GM20431 (cell line): ENCODE data around the gene CCND1.

Experiments used
- in situ Hi-C: fragments of 300-500 bp; cut with MseI, MboI; formaldehyde crosslinking; loops from one replicate; pipeline ENCODE4 v1.15.0; 2020; ENCODE audit warnings: low sequenced_read_pairs; ENCODE audit not compliant: unreplicated experiment

Gene CCND1

DNA sequence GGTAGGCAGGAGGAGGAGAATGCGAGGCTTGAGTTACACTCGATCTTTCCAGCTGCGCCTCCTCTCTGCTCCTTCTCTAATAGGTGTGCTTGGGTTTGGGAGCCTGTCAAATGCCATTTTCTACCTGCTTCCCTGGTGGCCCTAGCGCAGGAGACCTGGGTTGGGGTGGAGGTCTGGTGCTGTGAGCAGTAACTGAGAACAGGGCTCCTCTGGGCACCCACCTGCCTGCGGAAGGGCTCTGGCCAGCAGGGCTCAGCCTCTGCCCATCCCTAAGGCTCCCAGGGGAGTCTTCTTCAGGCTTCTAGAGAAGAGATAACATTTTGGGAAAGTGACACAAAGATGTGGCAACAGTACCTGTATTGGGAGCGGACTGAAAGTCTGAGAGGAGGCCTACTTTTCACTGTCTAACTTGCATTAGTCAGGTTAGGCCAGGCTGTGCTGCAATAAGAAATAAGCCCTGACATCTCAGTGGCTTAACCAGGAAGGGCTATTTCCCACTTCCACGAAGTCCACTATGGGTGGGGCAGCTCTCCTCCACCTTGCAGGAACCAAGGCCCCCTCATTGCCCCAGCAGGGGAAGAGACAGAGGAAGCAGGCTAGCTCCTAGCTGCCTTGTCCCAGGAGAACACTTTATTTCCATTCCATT, 41.8 kb downstream of the CCND1 start:
- in situ Hi-C loops = loop anchor here (10.0 to 25.0 kb wide), 2 partner anchors 212 to 504 kb away; no protein-coding TSS in a partner anchor

DNA sequence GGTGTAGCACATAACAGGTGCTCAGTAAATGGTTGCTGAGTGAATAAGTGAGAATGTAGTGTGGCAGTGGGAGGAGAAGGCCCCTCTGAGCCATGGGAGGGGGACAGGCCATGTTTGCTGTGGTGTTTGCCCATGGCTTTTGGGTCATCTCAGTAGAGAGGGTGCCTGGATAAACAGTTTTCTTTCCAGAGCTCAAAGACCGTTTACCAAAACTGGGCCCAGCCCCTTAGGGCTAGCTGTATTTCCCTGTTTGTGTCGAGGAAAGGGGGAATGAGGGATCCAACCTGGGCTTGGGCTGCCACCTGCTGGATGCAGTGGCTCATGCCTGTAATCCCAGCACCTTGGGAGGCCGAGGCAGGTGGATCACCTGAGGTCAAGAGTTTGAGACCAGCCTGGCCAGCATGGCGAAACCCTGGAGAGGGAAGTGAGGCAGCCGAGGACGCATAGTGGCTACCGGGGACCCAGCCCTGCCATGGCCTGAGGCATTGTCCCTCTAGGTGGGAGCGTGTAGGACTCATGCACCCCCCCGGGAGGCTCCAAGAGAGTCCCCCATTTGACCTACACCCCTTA, 42.9 kb downstream of the CCND1 start:
- in situ Hi-C loops = loop anchor here (10.0 to 25.0 kb wide), 2 partner anchors 211 to 503 kb away; no protein-coding TSS in a partner anchor

DNA sequence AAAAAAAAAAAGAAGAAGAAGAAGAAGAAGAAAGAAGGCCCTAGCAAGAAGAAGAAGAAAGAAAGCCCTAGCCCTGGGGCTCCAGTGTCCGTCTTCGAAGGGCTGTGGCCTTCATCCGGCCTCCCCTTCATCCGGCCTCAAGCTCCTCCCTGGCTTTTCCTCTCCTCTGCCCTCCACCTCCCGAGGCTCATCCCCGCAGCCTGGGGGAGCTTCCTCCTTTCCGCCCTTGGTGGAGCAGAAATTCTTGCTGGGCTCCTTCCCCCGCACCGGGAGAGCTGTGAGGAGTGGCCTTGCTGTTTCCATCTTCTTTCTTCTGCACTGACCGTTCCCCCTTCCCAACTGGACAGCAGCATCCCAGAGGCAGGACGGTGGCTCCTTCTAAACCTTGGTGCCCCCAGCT, 43.7 kb downstream of the CCND1 start:
- in situ Hi-C loops = loop anchor here (10.0 to 25.0 kb wide), 2 partner anchors 210 to 503 kb away; no protein-coding TSS in a partner anchor

DNA sequence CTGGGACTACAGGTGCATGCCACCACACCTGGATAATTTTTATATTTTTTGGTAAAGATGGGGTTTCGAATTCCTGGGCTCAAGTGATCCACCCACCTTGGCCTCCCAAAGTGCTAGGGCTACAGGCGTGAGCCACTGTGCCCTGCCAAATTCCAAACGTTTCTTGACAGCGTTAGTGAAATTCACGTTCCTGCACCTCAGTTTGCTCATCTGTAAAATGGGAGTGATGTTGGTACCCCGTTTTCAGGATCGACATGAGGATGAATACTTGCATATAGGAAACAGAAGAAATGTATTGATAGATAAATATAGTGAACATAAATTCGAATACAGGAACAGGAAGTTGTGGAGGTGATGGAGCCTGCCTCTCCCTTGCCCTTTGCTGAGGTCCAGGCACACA, 44.4 kb downstream of the CCND1 start:
- in situ Hi-C loops = loop anchor here (10.0 to 25.0 kb wide), 2 partner anchors 209 to 502 kb away; no protein-coding TSS in a partner anchor

DNA sequence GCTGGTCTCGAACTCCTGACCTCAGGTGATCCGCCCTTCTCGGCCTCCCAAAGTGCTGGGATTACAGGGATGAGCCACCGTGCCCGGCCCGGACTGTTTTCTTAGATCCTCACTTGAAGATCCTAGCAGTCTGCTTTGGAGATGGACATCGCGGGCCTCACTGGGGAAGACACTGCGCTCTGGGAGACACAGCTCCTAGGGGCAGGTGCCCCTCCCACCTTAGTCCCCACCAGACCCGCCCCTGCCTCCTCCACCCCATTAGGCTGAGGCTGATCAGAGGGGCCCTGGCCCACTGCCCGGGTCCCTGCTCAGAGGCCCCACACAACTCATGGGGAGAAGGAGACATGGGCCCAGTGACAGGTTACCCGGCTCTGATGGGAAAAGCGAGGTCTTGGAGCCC, 45.5 kb downstream of the CCND1 start:
- in situ Hi-C loops = loop anchor here (10.0 to 25.0 kb wide), 2 partner anchors 208 to 501 kb away; no protein-coding TSS in a partner anchor

GRCh38 chr11:69686856-69687255, 45.9 kb downstream of the CCND1 start:
- in situ Hi-C loops = loop anchor here (10.0 to 25.0 kb wide), 2 partner anchors 208 to 500 kb away; no protein-coding TSS in a partner anchor

DNA sequence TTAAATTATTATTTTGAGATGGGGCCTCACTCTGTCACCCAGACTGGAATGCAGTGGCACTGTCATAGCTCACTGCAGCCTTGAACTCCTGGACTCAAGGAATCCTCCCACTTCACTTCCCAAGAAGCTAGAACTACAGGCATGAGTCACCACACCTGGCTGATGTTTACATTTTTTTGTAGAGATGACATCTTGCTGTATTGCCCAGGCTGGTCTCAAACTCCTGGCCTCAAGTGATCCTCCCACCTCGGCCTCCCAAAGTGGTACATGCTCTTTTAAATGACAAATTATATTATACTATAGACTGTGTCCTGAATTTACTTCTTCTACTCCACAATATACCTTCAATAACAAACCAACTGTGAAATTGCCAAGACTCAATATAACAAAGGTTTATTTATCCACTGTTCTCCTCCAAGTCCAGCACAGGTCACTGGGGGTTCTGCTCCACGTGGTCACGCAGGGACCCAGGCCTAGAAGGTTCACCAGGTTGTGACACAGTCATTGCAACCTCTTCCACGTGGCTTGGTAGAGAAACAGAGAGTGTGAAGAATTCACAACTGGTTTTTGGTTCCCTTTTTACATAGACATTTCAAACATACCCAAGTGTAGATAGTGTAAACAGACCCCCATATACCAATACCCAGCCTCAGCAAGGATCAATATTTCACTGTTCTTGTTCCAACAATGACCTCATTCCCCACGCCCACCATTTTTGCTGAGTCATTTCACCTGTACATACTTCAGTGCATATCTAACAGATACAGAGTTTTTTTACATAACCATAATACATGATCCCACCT, 47.2 kb downstream of the CCND1 start:
- in situ Hi-C loops = loop anchor here (10.0 to 25.0 kb wide), 2 partner anchors 207 to 499 kb away; no protein-coding TSS in a partner anchor

GRCh38 chr11:69689484-69690319, 48.7 kb downstream of the CCND1 start:
- in situ Hi-C loops = loop anchor here (10.0 to 25.0 kb wide), 2 partner anchors 205 to 498 kb away; no protein-coding TSS in a partner anchor

DNA sequence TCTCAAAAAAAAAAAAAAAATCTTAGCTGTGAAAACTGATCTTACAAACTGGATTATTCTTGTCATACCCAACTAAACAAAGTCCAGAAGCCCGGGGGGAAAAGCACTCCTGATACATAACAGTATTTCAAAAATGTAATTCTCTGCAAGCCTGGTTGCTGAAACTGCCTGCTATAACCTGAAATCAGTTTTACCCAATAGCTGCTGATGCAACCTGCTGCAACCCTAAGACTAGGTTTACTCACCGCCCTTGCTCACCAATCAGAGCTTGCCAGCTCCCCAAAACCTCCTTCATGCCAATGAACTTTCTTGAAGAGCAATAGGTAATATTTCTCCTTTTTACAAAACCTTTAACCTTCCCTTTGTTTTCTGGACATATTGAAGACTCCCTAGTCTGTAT, 50.5 kb downstream of the CCND1 start:
- in situ Hi-C loops = loop anchor here (25.0 kb wide), 1 partner anchor 496 kb away; no protein-coding TSS in a partner anchor

- in situ Hi-C loops = loop anchor here (25.0 kb wide), 1 partner anchor 495 kb away; no protein-coding TSS in a partner anchor
These were observed 51.5 kb downstream of the CCND1 start for GRCh38 chr11:69692422-69692821.

DNA sequence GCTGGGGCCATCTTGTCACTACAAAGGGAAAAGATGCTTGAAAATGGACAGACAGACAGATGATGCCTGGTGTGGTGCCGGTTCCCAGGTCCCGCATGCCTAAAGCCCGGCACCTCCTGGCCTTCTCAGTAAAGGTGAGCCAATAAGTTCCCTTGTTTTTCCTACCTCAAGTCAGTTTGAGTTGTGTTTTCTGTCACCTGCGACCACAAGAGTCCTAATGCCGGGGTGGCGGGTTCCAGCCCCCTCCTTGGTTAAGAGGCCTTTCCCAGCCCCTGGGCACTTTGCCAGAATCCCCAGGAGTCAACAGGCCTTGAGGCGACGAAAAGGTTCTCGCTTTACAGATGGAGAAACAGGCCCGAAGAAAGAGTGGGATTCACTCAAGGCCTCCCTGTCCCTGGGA, 53.8 kb downstream of the CCND1 start:
- in situ Hi-C loops = loop anchor here (25.0 kb wide), 1 partner anchor 493 kb away; no protein-coding TSS in a partner anchor

DNA sequence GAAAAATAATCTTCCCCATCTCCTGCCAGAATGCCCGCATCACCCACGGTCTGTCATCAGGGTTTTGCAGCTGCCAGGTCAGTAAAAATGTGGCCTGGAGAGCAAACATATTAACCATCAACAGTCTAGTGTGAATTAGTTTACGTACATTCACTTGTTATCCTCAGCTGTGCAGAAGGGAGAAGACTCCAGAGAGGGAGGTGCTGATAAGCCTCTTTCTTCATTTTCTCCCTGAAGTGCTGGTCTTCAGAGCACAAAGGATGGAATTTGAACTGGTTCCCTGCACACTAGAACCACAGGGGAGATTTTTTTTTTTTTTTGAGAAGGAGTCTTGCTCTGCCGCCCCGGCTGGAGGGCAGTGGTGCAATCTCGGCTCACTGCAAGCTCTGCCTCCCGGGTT, 54.6 kb downstream of the CCND1 start:
- in situ Hi-C loops = loop anchor here (25.0 kb wide), 1 partner anchor 492 kb away; no protein-coding TSS in a partner anchor

- in situ Hi-C loops = loop anchor here (25.0 kb wide), 1 partner anchor 491 kb away; no protein-coding TSS in a partner anchor
These were observed 55.0 kb downstream of the CCND1 start for GRCh38 chr11:69695995-69696394.

GRCh38 chr11:69696749-69697468, 56.0 kb downstream of the CCND1 start:
- in situ Hi-C loops = loop anchor here (25.0 kb wide), 1 partner anchor 490 kb away; no protein-coding TSS in a partner anchor

DNA sequence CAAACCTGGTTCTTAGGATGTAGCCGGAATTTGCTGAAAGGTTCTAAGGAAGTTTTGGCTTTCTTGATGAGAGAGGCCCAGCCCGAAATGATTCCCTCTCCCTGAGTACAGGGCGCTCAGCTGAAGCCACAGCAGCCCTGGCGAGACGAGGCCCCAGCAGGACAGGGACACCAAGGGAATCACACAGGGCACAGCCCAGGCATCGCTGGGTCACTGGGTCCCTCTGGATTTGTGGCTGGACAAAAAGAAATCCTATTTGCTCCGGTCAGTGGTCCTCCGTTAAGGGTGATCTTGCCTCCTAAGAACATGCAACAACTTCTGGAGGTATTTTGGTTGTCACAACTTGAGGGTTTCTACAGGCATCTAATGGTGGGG, 56.5 kb downstream of the CCND1 start:
- in situ Hi-C loops = loop anchor here (25.0 kb wide), 1 partner anchor 490 kb away; no protein-coding TSS in a partner anchor

DNA sequence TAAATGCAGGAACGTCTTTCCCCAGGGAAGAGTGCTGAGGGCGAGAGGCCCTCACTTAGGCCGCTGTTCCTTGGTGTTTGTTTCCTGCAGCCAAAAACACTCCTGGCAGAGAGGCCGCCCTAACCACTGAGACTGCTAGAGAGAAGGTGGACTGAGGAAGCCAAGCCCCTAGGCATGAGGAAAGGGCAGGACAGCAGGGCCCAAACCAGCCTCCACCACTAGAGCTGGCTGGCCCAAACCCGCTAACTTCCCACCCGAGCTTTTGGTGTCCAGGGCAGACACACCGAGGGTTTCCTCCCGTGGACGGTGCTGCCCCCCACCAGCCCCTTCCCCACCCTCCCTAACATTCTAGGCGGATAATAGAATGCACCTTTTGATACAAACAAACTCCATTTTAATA, 56.9 kb downstream of the CCND1 start:
- in situ Hi-C loops = loop anchor here (25.0 kb wide), 1 partner anchor 489 kb away; no protein-coding TSS in a partner anchor

DNA sequence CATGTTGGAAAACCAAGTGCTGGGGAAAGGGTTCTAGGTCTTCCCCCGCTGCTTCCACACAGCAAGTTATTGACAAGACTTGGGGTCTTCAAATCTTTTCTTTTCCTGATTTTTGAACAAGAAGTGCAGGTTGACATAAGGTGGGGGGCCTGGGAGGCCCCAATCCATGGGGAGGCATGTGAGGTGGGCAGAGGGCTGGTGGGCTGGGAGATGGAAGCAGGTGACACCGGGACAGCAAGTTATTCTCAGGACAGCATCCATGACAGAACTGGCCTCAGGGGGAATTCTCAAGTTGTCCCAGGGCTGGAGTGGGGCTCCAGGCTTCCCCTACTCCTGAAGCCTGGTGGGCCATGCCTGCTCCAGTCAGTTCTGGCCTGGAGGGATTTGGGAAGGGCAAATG, 57.4 kb downstream of the CCND1 start:
- in situ Hi-C loops = loop anchor here (25.0 kb wide), 1 partner anchor 489 kb away; no protein-coding TSS in a partner anchor

DNA sequence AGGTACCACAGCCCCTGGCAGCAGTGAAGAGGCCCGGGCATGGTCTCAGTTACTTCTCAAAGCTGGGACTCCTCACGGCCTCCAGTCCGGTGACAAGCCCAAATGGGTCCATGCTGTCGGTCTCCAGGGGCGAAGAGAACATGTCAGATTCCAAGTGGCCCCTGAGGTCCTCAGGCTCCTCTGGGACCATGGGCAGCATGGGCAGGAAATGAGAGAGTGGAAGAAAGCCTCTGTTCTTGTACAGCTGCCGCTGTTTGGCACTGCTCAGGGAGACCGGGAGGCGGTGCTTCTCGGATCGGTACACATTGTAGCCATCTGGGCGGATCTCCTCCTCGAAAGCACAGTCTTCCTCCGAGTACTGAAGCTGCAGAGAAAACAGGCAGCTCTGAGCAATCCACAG, 58.3 kb downstream of the CCND1 start:
- in situ Hi-C loops = loop anchor here (25.0 kb wide), 1 partner anchor 488 kb away; no protein-coding TSS in a partner anchor
